HL-60/S4 (cell line): ENCODE data around the gene STARD3NL.
"Not testable (repeated sequence)": the region's sequence is repeated elsewhere in the genome, so short reads cannot be mapped to it uniquely, and the experiment has no call there.

ENCODE experiments used
- in situ Hi-C: fragments of 300-500 bp; cut with MboI; formaldehyde crosslinking; loops from 2 replicates; pipeline ENCODE4 v1.14.3; 2022; ENCODE audit warnings: low sequenced_read_pairs

STARD3NL gene

DNA sequence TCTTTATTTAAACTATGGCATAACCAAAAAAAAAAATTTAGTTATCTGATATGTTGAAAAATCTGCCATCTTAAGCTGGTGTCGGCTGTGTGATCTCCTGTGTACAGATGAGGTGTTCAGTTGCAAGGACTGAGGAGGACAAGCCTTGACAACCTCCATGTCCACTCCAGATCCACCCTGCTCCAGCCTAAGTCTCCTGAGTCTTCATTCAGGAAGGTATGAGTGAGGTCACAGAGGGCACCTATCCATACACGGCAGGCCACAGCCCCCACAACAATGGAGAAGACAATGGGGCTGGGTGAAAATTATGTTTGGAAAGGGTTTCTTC is 79.3 kb downstream of the STARD3NL start:
- in situ Hi-C loops: no loop called here

DNA sequence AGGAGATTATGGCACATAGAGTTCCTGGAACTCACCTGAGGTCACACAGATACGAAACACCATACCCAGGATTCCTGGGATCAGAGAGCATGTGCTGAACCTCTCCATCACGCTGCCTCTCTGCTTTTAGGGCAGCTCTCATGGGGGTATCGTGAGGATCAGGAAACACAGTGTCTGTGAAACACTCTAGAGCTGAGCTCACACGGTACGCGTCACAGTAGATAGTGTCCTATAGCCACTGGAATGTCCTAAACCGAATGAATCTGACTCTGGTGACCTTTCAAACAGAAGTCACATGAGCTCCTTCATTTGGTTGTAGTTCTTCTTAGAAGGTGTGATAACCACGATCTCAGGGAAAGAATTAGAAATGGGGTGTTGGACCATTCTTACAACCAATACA is 81.1 kb downstream of the STARD3NL start:
- in situ Hi-C loops: not testable (repeated sequence)

DNA sequence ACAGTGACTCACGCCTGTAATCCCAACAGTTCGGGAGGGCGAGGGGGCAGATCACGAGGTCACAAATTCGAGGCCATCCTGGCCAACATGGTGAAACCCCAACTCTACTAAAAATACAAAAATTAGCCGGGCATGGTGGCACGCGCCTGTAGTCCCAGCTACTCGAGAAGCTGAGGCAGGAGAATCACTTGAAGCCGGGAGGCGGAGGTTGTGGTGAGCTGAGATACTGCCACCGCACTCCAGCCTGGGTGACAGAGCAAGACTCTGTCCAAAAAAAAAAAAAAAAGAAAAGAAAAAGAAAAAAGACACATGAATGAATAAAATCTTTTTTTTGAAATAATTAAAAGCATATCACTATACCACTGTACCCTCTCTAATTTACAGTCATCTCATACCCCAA is 83.6 kb downstream of the STARD3NL start:
- in situ Hi-C loops: not testable (repeated sequence)

DNA sequence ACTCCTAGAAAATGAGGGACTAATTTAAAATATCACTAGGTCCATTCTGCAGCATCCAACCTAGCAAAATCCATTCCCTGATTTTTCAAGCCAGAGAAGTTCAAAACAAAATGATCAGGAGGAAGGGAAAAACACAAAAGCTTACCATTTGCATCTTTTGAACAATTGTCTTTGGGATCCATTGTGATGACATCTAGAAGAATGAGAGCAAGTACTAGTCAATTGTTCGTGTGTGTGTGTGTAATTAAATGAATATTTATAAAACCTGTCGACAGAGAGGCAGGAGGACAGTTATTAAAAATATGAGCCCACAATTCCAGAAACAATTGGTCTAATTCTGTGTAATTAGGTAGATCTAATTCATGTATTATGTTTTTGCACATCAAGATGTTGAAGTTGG is 84.0 kb downstream of the STARD3NL start:
- in situ Hi-C loops: not testable (repeated sequence)

DNA sequence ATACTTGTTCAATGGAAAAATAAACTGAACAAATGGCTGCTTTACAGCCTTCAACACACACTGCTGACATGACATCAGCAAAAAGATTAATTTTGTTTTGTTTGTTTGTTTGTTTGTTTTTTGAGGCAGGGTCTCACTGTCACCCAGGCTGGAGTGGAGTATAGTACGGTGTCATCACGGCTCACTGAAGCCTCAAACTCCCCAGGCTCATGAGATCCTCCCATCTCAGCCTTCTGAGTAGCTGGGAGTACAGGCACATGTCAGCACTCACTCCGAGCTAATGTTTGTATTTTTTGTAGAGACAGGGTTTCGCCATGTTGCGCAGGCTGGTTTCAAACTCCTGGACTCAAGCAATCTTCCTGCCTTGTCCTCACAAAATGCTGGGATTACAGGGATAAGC is 84.5 kb downstream of the STARD3NL start:
- in situ Hi-C loops: no loop called here

DNA sequence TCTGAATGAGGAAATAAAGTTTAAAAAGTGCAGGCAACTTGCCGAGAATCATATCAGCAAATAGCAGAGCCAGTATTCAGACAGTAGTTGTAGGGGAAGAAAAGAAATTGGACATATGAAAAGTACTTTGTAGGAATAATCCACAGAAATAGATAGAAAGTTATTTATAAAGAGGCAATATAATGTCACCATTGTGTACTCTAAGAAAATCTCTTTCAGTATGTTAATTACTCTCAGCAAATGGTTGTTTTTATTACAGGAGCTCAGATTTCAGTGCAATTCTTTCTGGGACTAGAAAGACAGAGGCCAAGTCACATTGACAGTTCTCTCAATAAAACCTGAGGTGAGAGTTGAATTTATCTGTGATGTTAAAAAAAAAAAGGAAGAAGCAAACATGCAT is 85.2 kb downstream of the STARD3NL start:
- in situ Hi-C loops: not testable (repeated sequence)

DNA sequence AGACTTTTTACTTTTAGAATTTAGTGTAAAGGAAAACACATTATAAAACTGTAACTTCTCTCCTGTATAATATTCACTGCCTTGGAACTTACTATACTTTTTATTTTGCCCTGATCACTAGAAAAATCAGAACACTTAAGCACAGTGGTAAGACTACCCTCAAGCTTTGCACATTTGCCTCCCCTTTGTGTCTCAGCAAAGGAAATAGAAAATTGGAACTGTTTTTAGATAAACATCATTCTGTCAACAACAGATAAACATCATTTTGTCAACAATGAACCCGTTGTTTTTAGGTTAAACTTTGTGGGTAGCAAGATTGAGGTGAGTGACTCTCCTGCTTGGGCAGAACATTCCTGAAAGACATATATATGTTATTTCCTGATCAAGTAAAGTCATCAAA is 86.6 kb downstream of the STARD3NL start:
- in situ Hi-C loops: not testable (repeated sequence)

DNA sequence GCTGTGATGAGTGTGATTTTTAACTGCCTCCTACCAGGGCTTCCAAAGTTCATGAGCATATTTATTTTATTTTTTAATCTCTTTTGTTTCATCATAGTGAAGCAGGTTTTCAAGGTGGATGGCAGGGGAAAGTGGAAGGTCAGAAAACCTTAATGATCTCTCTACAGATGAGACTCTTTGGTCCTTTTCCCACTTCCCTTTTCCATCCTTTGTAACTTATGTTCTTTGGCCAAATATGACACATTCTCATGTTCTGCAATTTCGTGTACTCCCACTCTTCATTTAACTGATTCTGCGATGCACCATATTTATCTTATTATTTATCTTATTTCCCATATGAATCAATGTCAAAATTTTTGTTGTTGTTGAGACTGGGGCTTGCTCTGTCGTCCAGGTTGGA is 87.9 kb downstream of the STARD3NL start:
- in situ Hi-C loops: not testable (repeated sequence)

DNA sequence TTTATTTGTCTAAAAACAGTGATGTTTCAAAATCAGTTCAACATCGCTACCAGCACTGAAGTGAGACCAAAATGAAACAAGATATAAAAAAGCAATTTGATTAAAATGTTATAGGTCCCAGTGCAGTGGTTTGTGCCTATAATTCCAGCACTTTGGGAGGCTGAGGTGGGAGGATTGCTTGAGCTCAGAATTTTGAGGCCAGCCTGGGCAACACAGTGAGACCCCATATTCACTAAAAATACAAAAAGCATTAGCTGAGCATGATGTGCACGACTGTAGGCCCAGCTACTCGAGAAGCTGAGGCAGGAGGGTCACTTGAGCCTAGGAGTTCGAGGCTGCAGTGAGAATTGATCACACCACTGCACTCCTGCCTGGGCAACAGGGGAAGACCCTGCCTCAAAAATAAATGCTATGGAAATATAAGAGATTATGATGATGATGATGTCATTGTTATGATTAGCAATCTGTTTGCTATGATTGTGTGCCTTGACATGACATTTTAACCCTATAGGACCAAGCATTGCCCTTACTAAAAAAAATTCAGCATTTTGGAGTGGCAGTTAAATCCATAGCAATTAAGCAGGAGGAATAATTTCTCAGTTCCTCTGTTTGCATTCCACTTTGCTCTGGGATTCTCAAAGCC is 91.8 kb downstream of the STARD3NL start:
- in situ Hi-C loops: not testable (repeated sequence)

DNA sequence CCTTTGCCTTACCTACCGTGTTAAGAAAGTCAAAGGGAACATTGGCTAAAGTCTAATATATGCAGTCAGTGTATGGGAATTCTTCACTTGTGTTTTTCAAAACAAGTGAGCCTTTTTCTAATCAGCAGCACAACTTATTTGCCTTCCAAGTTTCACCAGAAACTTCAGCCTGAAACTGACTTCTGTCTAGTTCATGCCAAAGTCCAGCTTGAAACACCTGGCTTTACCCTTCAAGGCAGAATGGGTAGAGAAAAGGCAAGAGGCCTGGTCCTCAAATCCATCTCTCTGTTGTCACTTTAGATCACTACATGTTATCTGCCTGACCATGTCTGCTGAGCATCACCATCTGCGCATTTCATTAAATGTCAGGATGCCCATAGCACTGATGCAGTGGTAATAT is 92.4 kb downstream of the STARD3NL start:
- in situ Hi-C loops: not testable (repeated sequence)

DNA sequence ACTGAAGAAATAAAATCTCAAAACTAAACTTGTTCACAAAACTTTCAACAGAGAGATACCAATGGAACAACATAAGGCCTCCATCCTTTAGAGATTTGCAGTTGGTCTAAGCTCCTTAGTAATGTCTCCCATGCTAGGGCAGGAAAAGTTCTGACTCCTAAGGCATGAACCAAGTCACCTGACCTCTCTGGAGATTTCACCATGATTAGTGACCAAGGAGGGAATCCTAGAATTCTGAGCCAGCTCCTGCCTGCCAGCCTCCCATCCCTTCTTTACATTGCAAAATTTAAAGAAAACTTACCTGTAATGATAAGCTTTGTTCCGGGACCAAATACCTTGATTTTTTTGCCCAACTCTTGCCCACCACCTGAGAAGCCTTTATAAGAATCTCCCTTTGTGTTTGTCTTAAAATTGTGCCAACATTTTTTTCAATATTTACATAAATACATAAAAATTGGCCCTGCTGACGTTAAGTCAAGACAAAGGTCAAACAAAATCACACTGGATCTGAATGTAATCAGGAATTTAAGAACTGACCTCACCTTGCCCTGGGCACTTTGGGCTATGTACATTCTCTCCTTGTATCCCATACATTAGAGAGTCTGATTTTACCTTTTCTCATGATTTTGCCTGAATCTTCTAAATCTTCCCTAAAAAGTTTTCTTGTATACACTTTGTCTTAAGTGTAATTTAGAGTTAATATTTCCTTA is 95.4 kb downstream of the STARD3NL start, which contains the start of gene TARP:
TSS of gene TARP (minus strand) at position 351 of the 710 bp plus-strand sequence.
- in situ Hi-C loops: no loop called here

DNA sequence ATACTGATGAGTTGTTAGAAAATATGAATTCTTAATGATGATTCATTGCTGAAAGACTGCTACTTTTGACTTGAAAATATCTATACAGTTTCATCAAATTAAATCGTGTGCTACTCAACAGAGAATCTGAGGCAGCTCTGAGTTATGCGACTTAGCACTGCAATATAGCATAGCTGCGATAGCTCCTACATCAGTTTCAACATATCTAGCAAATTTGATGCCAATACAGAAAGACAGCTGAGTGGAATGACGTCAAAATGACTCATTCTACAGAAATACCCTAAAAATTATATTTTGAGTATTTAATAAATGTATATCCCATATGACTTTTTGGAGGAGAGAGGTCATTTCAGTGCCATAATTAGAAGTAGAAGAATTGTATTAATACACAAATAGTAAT is 96.4 kb downstream of the STARD3NL start:
- in situ Hi-C loops: no loop called here

DNA sequence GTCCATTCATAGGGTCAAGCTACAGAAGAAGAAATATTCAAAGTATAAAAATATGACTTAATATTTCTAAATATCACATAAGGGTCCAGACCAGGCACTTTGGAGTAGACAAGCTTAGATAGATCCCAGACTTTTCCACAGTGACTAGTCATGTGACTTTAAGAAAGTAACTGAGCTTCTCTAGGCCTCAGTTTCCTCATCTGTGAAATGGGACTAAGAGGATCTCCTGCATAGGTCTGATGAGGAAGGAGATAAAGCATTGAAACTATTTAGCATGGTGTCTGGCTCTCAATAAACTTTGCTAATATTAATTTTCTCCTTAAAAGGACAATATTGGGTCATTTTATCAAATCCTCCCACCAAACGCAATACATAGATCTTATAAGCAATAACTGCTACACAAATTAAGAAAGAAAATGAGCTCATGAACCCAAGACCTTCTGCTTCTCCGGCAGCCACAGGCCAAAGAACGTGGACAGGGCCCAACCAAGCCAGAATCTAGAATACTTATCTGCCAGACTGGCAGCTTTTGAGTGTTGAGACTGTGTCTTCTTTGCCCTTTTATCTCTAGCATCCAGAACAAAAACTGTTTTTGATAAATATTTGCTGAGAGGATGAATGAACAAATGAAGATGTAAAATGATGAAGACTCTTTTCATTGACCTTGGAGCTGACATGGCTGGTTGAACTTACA is 97.0 kb downstream of the STARD3NL start:
- in situ Hi-C loops: no loop called here

DNA sequence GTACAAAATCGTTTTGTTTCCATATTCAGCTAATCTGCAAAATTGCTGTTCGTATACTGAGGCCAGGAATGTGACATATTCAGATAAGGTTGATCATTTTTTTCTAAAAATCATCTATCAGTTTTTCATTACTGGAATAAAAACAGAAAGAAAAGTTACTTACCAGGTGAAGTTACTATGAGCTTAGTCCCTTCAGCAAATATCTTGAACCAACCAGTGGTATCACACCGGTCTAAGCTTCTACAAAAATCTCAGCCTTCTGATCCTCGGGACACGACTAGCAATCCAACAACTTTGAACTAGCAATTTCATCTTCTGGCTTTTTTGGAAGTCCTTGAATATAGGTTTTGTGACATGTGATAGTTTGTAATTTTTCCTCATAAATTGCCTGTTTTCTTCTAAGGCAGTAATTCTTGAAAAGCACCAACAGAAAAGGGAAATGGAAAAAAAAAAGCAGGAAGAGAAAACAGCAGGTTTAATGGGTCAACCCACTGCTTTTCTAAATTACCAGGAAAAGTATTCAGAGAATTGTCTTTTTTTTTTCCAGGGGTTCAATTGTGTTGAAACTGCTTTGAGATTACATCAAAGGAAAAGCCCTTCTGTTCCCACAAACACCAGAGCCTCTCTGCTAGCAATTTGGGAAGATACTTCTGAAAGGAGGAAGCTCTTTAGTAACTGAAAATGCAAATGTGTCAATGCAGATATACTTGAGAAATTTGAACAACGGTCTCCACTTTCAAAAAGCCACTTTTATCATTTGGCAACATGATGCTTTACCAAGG is 98.2 kb downstream of the STARD3NL start:
- in situ Hi-C loops: no loop called here

DNA sequence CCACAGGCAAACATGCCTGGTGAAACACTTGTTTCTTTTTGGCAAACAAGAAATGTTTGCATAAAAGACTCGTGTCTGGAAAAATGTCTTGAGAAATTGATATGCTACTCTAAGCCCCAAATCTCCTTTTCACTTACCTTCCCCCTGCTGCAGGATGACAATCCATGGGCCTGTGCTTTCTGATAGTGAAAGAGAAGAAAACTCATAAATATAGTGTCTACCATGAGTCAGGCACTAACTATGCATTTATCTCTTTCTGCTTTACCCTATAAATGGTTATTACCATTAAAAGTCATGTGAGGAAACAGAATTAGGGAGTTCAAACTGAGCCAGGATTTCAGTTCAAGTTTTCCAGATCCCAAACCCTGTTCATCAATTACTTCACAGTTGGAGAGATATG is 102.0 kb downstream of the STARD3NL start:
- in situ Hi-C loops: no loop called here
